PFSK-1 (cell line): ENCODE data around the gene NOLC1.

ENCODE experiments used
- FOXP2 ChIP-seq: optimal IDR thresholded peaks from 2 replicates; pipeline ENCODE3; 2011; ENCODE audit warnings: borderline replicate concordance, control low read depth, inconsistent platforms; ENCODE audit not compliant: insufficient read depth; ENCODE audit errors: extremely low read length, extremely low read depth
- POLR2AphosphoS5 ChIP-seq: IDR thresholded peaks from 2 replicates; pipeline ENCODE4 v1.6.1; 2012; ENCODE audit warnings: low read depth, mild to moderate bottlenecking, control low read depth, low read length, moderate library complexity
- SIN3A ChIP-seq: IDR thresholded peaks from 2 replicates; pipeline ENCODE4 v1.6.1; 2012; ENCODE audit warnings: mild to moderate bottlenecking, low read length, moderate library complexity, borderline replicate concordance; ENCODE audit not compliant: insufficient read depth
- TAF1 ChIP-seq: IDR thresholded peaks from 2 replicates; pipeline ENCODE4 v1.6.1; 2012; ENCODE audit warnings: low read length, control low read depth, borderline replicate concordance; ENCODE audit not compliant: insufficient read depth
- TF ChIP-seq, protein P1 (sequence below), 2 experiments: IDR thresholded peaks; 2 replicates each; pipeline versions ENCODE4 v1.6.1 to v1.8.0; 2011 to 2012; ENCODE audit warnings: low read depth in 2 of 2, low read length in 2 of 2, control low read depth in 1 of 2, inconsistent platforms in 1 of 2, mild to moderate bottlenecking in 1 of 2, moderate library complexity in 1 of 2; ENCODE audit not compliant: insufficient read depth in 1 of 2

The NOLC1 gene

DNA sequence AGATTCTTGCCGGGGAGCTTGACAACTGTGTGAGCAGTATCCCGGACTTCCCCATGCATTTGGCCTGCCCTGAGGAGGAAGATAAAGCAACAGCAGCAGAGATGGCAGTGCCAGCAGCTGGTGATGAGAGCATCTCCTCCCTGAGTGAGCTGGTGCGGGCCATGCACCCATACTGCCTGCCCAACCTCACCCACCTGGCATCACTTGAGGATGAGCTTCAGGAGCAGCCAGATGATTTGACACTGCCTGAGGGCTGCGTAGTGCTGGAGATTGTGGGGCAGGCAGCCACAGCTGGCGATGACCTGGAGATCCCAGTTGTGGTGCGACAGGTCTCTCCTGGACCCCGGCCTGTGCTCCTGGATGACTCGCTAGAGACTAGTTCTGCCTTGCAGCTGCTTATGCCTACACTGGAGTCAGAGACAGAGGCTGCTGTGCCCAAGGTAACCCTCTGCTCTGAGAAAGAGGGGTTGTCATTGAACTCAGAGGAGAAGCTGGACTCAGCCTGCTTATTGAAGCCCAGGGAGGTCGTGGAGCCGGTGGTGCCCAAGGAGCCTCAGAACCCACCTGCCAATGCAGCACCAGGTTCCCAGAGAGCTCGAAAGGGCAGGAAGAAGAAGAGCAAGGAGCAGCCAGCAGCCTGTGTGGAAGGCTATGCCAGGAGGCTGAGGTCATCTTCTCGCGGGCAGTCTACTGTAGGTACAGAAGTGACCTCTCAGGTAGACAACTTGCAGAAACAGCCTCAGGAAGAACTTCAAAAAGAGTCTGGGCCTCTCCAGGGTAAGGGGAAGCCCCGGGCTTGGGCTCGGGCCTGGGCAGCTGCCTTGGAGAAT is 12.7 kb upstream of the NOLC1 start:
- no peak for TF ChIP-seq FOXP2

DNA sequence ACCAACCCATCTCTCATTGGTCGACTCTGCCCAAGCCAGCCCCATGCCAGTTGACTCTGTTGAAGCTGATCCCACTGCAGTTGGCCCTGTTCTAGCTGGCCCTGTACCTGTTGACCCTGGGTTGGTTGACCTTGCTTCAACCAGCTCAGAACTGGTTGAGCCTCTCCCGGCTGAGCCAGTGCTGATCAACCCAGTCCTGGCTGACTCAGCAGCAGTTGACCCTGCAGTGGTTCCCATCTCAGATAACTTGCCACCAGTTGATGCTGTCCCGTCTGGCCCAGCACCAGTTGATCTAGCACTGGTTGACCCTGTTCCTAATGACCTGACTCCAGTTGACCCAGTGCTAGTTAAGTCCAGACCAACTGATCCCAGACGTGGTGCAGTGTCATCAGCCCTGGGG is 12.0 kb upstream of the NOLC1 start:
- no peak for TF ChIP-seq POLR2AphosphoS5
- TF ChIP-seq TAF1 = no peak
- TF ChIP-seq FOXP2 = no peak
- TF ChIP-seq, protein P1, sequence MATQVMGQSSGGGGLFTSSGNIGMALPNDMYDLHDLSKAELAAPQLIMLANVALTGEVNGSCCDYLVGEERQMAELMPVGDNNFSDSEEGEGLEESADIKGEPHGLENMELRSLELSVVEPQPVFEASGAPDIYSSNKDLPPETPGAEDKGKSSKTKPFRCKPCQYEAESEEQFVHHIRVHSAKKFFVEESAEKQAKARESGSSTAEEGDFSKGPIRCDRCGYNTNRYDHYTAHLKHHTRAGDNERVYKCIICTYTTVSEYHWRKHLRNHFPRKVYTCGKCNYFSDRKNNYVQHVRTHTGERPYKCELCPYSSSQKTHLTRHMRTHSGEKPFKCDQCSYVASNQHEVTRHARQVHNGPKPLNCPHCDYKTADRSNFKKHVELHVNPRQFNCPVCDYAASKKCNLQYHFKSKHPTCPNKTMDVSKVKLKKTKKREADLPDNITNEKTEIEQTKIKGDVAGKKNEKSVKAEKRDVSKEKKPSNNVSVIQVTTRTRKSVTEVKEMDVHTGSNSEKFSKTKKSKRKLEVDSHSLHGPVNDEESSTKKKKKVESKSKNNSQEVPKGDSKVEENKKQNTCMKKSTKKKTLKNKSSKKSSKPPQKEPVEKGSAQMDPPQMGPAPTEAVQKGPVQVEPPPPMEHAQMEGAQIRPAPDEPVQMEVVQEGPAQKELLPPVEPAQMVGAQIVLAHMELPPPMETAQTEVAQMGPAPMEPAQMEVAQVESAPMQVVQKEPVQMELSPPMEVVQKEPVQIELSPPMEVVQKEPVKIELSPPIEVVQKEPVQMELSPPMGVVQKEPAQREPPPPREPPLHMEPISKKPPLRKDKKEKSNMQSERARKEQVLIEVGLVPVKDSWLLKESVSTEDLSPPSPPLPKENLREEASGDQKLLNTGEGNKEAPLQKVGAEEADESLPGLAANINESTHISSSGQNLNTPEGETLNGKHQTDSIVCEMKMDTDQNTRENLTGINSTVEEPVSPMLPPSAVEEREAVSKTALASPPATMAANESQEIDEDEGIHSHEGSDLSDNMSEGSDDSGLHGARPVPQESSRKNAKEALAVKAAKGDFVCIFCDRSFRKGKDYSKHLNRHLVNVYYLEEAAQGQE (IDR thresholded peaks at IDR 0.05; ENCODE audit: insufficient read depth in 1 of 2, low read depth in 2 of 2, low read length in 2 of 2) = no peak
- no peak for TF ChIP-seq SIN3A

DNA sequence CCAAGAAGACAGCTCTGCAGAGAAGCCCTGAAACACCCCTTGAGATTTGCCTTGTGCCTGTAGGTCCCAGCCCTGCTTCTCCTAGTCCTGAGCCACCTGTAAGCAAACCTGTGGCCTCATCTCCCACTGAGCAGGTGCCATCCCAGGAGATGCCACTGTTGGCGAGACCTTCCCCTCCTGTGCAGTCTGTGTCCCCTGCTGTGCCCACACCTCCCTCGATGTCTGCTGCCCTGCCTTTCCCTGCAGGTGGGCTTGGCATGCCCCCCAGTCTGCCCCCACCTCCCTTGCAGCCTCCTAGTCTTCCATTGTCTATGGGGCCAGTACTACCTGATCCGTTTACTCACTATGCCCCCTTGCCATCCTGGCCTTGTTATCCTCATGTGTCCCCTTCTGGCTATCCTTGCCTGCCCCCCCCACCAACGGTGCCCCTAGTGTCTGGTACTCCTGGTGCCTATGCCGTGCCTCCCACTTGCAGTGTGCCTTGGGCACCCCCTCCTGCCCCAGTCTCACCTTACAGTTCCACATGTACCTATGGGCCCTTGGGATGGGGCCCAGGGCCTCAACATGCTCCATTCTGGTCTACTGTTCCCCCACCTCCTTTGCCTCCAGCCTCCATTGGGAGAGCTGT is 11.2 kb upstream of the NOLC1 start:
- no peak for TF ChIP-seq SIN3A
- no peak for TF ChIP-seq TAF1
- TF ChIP-seq, protein P1 (IDR thresholded peaks at IDR 0.05; ENCODE audit: insufficient read depth in 1 of 2, low read depth in 2 of 2, low read length in 2 of 2) = no peak
- TF ChIP-seq FOXP2 = no peak
- TF ChIP-seq POLR2AphosphoS5 = no peak

DNA sequence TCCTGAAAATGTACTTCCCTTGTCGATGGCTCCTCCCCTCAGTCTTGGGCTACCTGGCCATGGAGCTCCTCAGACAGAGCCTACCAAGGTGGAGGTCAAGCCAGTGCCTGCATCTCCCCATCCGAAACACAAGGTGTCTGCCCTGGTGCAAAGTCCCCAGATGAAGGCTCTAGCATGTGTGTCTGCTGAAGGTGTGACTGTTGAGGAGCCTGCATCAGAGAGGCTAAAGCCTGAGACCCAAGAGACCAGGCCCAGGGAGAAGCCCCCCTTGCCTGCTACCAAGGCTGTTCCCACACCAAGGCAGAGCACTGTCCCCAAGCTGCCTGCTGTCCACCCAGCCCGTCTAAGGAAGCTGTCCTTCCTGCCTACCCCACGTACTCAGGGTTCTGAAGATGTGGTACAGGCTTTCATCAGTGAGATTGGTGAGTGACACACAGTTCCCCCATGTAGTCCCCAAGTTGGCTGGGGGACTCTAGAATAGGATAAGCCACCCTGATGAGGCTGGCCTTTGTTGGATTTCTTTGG is 10.5 kb upstream of the NOLC1 start:
- TF ChIP-seq SIN3A (no peak), POLR2AphosphoS5 (no peak), TAF1 (no peak), FOXP2 (no peak)
- TF ChIP-seq, protein P1 (IDR thresholded peaks at IDR 0.05; ENCODE audit: insufficient read depth in 1 of 2, low read depth in 2 of 2, low read length in 2 of 2) = no peak

DNA sequence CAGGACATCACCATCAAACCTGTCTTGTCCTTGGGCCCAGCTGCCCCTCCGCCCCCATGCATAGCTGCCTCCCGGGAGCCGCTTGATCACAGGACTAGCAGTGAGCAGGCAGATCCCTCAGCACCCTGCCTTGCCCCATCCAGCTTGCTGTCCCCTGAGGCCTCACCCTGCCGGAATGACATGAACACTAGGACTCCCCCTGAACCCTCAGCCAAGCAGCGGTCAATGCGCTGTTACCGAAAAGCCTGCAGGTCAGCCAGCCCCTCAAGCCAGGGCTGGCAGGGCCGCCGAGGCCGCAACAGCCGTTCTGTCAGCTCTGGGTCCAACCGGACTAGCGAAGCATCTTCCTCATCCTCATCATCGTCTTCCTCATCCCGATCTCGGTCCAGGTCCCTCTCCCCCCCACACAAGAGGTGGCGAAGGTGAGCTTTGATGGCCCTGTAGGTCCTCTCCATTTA is 5.2 kb upstream of the NOLC1 start:
- TF ChIP-seq FOXP2 (no peak), POLR2AphosphoS5 (no peak; the same call in none of the 2 replicates)
- TF ChIP-seq, protein P1 (IDR thresholded peaks at IDR 0.05; ENCODE audit: insufficient read depth in 1 of 2, low read depth in 2 of 2, low read length in 2 of 2) = no peak
